ENCODE measurements around the gene PPARD. TPM values are rescaled to one million over a fixed set of nuclear protein-coding genes. Genes with fewer than 3 reads are reported as not detected.

Gene PPARD
- total and polyA plus RNA-seq, 12 donors, result 12.9 to 21.0 (median 13.9) TPM

DNA sequence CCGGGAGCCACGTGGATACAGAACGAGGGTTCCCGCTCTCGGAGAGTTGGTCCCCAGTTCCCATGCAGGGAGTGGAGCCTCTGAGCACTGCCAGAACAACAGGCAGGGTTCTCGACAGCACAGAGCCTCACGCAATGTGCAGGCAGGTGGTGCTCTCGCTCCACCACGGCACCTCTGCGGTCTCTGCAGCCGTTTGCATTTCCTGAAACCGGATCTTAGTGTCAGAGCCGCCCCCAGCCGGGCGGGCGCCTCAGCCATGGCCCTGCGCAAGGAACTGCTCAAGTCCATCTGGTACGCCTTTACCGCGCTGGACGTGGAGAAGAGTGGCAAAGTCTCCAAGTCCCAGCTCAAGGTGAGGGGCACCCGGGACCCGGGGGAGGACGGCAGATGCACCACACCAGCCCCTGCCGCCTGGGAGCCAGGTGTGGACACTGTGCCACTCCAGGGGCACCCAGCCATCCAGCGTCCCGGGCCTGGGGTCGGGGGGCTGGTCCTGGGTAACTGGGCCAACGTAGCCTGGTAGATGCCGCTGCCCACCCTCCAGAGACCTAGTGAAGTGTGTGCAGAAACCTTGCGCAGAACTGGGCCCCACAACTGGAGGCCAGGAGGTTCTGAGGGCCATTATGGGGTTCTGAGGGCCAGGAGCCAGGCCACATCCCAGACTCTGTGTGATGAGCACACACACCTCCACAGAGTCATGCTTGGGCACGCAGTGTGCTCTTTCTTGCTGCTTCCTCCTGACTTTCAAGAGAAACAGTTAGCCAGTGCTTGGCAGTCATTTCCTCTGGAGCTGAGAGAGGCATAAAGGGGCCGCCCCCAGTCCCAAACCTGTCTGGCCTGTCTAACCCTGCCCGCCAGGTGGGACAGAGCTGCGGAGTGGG is 44.5 kb upstream of the PPARD start, which contains the start of gene DEF6:
Gene DEF6, plus strand, starts transcription at position 218 of the 881 bp plus-strand sequence. Its CDS starts 39 bp downstream, at position 257.
- intact Hi-C loops (cut with DNase I), result loop anchor here in 7 of 10 donors (1.0 to 5.0 kb wide), 5 partner anchors 29 to 154 kb away; partner anchors contain the start of genes FANCE (in 3 of the 7) and PPARD (in 1 of the 7)
- Histone ChIP-seq H3K9me3 (no peaks in the 10 kb centered on the region), H3K27ac (peak within 1 kb of the TSS in 8 of 10 donors; percentile 0 to 92 (median 48)), H3K27me3 (no peaks in the 10 kb centered on the region), H3K4me3 (peak within 1 kb of the TSS in 9 of 10 donors; percentile 16 to 68 (median 50)), H3K36me3 (peaks cover 0 to 39% (median 24%) of the 10 kb centered on the region in 9 donors), H3K4me1 (peaks cover 4 to 62% (median 24%) of the 10 kb centered on the region in 9 donors)
- TF ChIP-seq, protein P1, sequence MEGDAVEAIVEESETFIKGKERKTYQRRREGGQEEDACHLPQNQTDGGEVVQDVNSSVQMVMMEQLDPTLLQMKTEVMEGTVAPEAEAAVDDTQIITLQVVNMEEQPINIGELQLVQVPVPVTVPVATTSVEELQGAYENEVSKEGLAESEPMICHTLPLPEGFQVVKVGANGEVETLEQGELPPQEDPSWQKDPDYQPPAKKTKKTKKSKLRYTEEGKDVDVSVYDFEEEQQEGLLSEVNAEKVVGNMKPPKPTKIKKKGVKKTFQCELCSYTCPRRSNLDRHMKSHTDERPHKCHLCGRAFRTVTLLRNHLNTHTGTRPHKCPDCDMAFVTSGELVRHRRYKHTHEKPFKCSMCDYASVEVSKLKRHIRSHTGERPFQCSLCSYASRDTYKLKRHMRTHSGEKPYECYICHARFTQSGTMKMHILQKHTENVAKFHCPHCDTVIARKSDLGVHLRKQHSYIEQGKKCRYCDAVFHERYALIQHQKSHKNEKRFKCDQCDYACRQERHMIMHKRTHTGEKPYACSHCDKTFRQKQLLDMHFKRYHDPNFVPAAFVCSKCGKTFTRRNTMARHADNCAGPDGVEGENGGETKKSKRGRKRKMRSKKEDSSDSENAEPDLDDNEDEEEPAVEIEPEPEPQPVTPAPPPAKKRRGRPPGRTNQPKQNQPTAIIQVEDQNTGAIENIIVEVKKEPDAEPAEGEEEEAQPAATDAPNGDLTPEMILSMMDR (IDR thresholded peaks at IDR 0.05), result peak; percentile 41 to 81 (median 67)
- DNase-seq (peak; percentile 73 to 75), ATAC-seq (peak; percentile 85 to 93 (median 91))
- WGBS, 2 donors, result 31 to 33% methylated on average over 35 of the region's 35 CpGs

DNA sequence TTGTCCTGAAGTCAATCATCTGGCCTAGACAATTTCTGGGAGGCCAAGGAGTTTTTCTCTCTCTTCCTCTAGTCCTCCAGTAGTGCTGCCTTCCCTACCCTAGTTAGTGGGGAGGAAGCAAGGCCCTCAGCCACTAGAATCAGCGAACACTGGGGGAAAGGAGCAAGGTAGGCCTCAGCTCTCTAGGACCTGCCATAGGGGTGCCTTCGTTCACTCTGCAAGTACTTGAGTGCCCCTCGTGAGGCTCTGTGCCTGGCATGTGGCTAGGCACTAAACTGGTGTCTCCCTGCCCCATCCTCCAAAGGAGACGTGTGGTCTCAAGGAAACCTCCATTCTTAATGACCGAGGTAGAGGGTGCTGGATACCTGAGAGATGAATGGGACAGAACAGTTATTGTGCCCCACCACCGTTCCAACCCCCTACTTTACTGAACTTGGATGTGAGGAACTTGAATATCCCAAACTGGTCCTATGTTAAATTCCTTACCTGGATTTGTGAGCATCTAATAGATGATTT is 43.7 kb upstream of the PPARD start:
- H3K27ac ChIP-seq, result peak overlapping the region in 6 of 10 donors; percentile 21 to 92 (median 64)
- H3K36me3 ChIP-seq, result peaks cover 0 to 30% (median 16%) of the 10 kb centered on the region in 9 donors
- no peaks in the 10 kb centered on the region for H3K27me3 ChIP-seq
- no peaks in the 10 kb centered on the region for H3K9me3 ChIP-seq
- peaks cover 4 to 71% (median 28%) of the 10 kb centered on the region in 9 donors for H3K4me1 ChIP-seq
- TF ChIP-seq, protein P1 (IDR thresholded peaks at IDR 0.05), result no peak
- peak overlapping the region in 6 of 10 donors; percentile 48 to 68 (median 52) for H3K4me3 ChIP-seq
- intact Hi-C loops (cut with DNase I), result loop anchor here in 4 of 10 donors (5.0 kb wide), 3 partner anchors 44 to 154 kb away; partner anchors contain the start of genes FANCE (in 3 of the 4) and PPARD (in 1 of the 4)
- DNase-seq (no peak), ATAC-seq (no peak)
- WGBS, 2 donors, result 90 to 95% methylated on average over 6 of the region's 6 CpGs

DNA sequence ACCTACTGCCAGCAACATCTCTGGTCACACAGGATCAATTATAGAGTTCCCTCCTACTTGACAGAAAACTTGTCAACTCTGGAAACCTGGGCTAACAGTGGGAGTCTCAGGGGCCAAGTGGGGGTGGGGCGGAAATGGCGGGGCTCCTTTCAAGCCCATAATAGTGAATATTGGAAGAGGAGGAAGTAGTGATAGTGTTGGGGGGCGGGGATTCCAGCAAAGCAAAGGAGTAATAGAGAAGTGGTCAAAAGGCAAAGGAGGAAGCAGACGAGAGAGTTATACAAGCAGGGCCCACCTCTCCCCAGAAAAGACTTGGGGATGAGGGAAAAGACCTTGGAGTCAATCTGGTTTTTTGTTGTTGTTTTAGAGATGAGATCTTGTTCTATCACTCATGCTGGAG is 42.7 kb upstream of the PPARD start:
- peak overlapping the region in 1 of 10 donors; percentile 68 for H3K4me3 ChIP-seq
- no peaks in the 10 kb centered on the region for H3K27me3 ChIP-seq
- TF ChIP-seq, protein P1 (IDR thresholded peaks at IDR 0.05), result no peak
- peak in 1 of 2 donors; percentile 48 for DNase-seq
- 85 to 90% methylated on average over 4 of the region's 4 CpGs for WGBS, 2 donors
- no peaks in the 10 kb centered on the region for H3K9me3 ChIP-seq
- intact Hi-C loops (cut with DNase I), result loop anchor here in 4 of 10 donors (5.0 kb wide), 3 partner anchors 43 to 153 kb away; partner anchors contain the start of genes FANCE (in 3 of the 4) and PPARD (in 1 of the 4)
- H3K27ac ChIP-seq, result peak overlapping the region in 5 of 10 donors; percentile 8 to 92 (median 37)
- H3K4me1 ChIP-seq, result peaks cover 4 to 78% (median 28%) of the 10 kb centered on the region in 9 donors
- H3K36me3 ChIP-seq, result peaks cover 0 to 24% (median 9%) of the 10 kb centered on the region in 9 donors
- ATAC-seq, result no peak

DNA sequence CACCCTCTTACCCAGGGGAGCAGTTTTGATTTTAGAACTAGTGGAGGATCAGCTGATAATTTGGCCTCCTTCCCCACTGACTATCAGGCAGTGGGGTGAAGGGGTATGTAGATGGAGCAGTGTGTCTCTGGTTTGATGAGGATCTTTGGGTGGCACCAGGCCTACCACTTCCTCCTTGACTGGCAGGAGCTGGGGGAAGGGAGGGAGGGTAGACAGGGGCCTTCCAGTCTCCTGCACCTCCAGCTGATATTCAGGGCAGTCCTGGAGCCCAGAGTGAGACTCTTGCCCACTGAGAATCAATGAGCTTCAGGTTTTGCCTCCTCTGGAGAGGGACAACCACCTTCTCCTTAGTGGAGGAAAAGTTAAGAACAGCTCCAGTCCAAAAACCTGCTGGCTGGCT is 41.5 kb upstream of the PPARD start:
- DNase-seq (no peak), ATAC-seq (no peak)
- Histone ChIP-seq H3K36me3 (peaks cover 0 to 24% (median 0%) of the 10 kb centered on the region in 9 donors), H3K27me3 (no peaks in the 10 kb centered on the region), H3K4me3 (peak overlapping the region in 1 of 10 donors; percentile 68), H3K4me1 (peaks cover 4 to 85% (median 23%) of the 10 kb centered on the region in 9 donors), H3K27ac (peak overlapping the region in 2 of 10 donors; percentile 44 to 92), H3K9me3 (no peaks in the 10 kb centered on the region)
- intact Hi-C loops (cut with DNase I), result no loop called here
- TF ChIP-seq, protein P1 (IDR thresholded peaks at IDR 0.05), result no peak
